ENCODE results near the gene VSTM2B.

- TF ChIP-seq RXRA (IDR thresholded peaks at IDR 0.05) (no peak), CTCF (IDR thresholded peaks at IDR 0.05; ENCODE audit: low read depth, low read length, missing input control) (no peak)
Observed at GRCh38 chr19:29506619-29506911, 19.2 kb upstream of the VSTM2B start.
